GM18870 (cell line): ENCODE measurements around the gene SH3D19.
A peak's percentile ranks its signal among the peaks of the same experiment; 100 is the strongest.
"Not testable (repeated sequence)": the region's sequence is repeated elsewhere in the genome, so short reads cannot be mapped to it uniquely, and the experiment has no call there.

Source experiments
- ATAC-seq: cut with Tn5 transposase; IDR thresholded peaks from one replicate; pipeline ENCODE4 v1.9.1; 2021; ENCODE audit warnings: moderate library complexity; ENCODE audit not compliant: unreplicated experiment

The SH3D19 gene

GRCh38 chr4:151104621-151105020 lies 220.8 kb downstream of the SH3D19 start:
- no peak for ATAC-seq

GRCh38 chr4:151103758-151104157 lies 221.6 kb downstream of the SH3D19 start:
- no peak for ATAC-seq

- no peak for ATAC-seq
Observed at GRCh38 chr4:151100531-151100930, 224.9 kb downstream of the SH3D19 start.

GRCh38 chr4:151099976-151100417 lies 225.4 kb downstream of the SH3D19 start:
- ATAC-seq, result no peak

- peak; percentile 89 for ATAC-seq
Observed at GRCh38 chr4:151099229-151099975, 226.0 kb downstream of the SH3D19 start, which contains the start of gene RPS3A. TSS of gene RPS3A (plus strand) at chr4:151099628. CDS start at chr4:151099653, 25 bp downstream.

GRCh38 chr4:151098979-151099228 lies 226.5 kb downstream of the SH3D19 start:
- no peak for ATAC-seq

- ATAC-seq, result no peak
Observed at GRCh38 chr4:151097759-151098158, 227.6 kb downstream of the SH3D19 start.

GRCh38 chr4:151095142-151095541 lies 230.3 kb downstream of the SH3D19 start:
- ATAC-seq, result no peak

GRCh38 chr4:151094290-151094751 lies 231.1 kb downstream of the SH3D19 start:
- no peak for ATAC-seq

GRCh38 chr4:151093203-151093602 lies 232.2 kb downstream of the SH3D19 start:
- no peak for ATAC-seq

GRCh38 chr4:151092488-151092887 lies 232.9 kb downstream of the SH3D19 start:
- ATAC-seq, result no peak

- ATAC-seq, result no peak
Observed at GRCh38 chr4:151091047-151091446, 234.4 kb downstream of the SH3D19 start.

GRCh38 chr4:151087467-151087866 lies 237.9 kb downstream of the SH3D19 start:
- ATAC-seq, result no peak

GRCh38 chr4:151077978-151078377 lies 247.4 kb downstream of the SH3D19 start:
- not testable (repeated sequence) for ATAC-seq

- ATAC-seq, result no peak
Observed at GRCh38 chr4:151074416-151074916, 250.9 kb downstream of the SH3D19 start.
